HCT116 (cell line): Measurements from ENCODE around the gene SEBOX. TPM values are rescaled to one million over a fixed set of nuclear protein-coding genes. Genes with fewer than 3 reads are reported as not detected.

ENCODE experiments used
- ATAC-seq: fragments of 200-7000 bp; cut with Tn5 transposase; 2 replicates; pipeline ENCODE4 v1.9.1; 2020; ENCODE audit warnings: mild to moderate bottlenecking, moderate library complexity
- BruUV-seq: library from RNA; stranded (reverse); fragments of 400-500 nt; replicated peaks from 2 replicates; lab custom pipeline; 2021; lab: Mats Ljungman, UMichigan
- CTCF ChIA-PET: fragments of 300-600 bp; sonication (Branson Sonifier 250); formaldehyde crosslinking; loops from one replicate; lab custom pipeline; 2021; ENCODE audit warnings: antibody characterized with exemption; lab: Charles Lee
- POLR2A ChIA-PET: fragments of 300-600, 350-600 bp; sonication (Branson Sonifier 250); formaldehyde crosslinking; loops from one replicate; lab custom pipeline; 2021; ENCODE audit warnings: antibody characterized with exemption; lab: Charles Lee
- RAD21 ChIA-PET, 2 experiments: fragments of 300-600 bp; sonication (Branson Sonifier 250); formaldehyde crosslinking; loops; one replicate each; lab custom pipeline; 2023; ENCODE audit warnings: low total read pairs in 2 of 2; ENCODE audit not compliant: uncharacterized antibody in 2 of 2, unreplicated experiment in 2 of 2, low non-redundant PET in 1 of 2; lab: Charles Lee
- DNase-seq: peaks from one replicate; pipeline ENCODE4 v3.0.0-alpha.2; 2010; ENCODE audit warnings: low read depth, low spot score
- H2AFZ ChIP-seq: fragments of 200-600 bp; shearing (Covaris generic), sonication (generic); 2 replicates; pipeline ENCODE4 v1.6.1; 2017; ENCODE audit warnings: low read depth, mixed run types, mixed read lengths, antibody characterized with exemption, low read length; ENCODE audit not compliant: poor library complexity, severe bottlenecking
- H3K27ac ChIP-seq: 2 replicates; pipeline ENCODE4 v1.5.1; 2012; ENCODE audit warnings: low read depth, low read length
- H3K27me3 ChIP-seq: fragments of 200-600 bp; sonication (generic); 2 replicates; pipeline ENCODE4 v1.6.1; 2016; ENCODE audit warnings: mixed run types, low read length, mixed read lengths; ENCODE audit not compliant: insufficient read depth
- H3K36me3 ChIP-seq, 2 experiments: fragments of 200-500 bp in 1 of 2; fragments of 200-600 bp in 1 of 2; sonication (Bioruptor generic) in 1 of 2; sonication (generic) in 1 of 2; 2 replicates each; pipeline versions ENCODE4 v1.5.1 to v1.6.1; 2014 to 2016; ENCODE audit warnings: low read length in 2 of 2, inconsistent platforms in 1 of 2, mixed read lengths in 1 of 2, mixed run types in 1 of 2; ENCODE audit not compliant: insufficient read depth in 2 of 2, control insufficient read depth in 1 of 2
- H3K4me1 ChIP-seq, 2 experiments: fragments of 200-600 bp in 1 of 2; sonication (generic) in 1 of 2; 2 replicates each; pipeline versions ENCODE4 v1.5.1 to v1.6.1; 2012 to 2017; ENCODE audit warnings: low read length in 2 of 2, inconsistent platforms in 1 of 2, mild to moderate bottlenecking in 1 of 2, mixed read lengths in 1 of 2, mixed run types in 1 of 2, moderate library complexity in 1 of 2; ENCODE audit not compliant: insufficient read depth in 2 of 2, control insufficient read depth in 1 of 2
- H3K4me2 ChIP-seq: fragments of 200-600 bp; sonication (generic); 2 replicates; pipeline ENCODE4 v1.6.1; 2017; ENCODE audit warnings: mixed run types, low read length, mixed read lengths
- H3K4me3 ChIP-seq, 2 experiments: fragments of 200-600 bp in 1 of 2; sonication (generic) in 1 of 2; replicated peaks in 1 of 2; 2 replicates each; pipeline ENCODE4 v1.5.1; 2011 to 2016; ENCODE audit warnings: low read length in 2 of 2, control low read depth in 1 of 2, low read depth in 1 of 2, mild to moderate bottlenecking in 1 of 2, mixed read lengths in 1 of 2, mixed run types in 1 of 2
- H3K79me2 ChIP-seq: fragments of 200-600 bp; sonication (generic); 2 replicates; pipeline ENCODE4 v1.6.1; 2017; ENCODE audit warnings: mild to moderate bottlenecking, mixed run types, low read length, moderate library complexity, mixed read lengths; ENCODE audit not compliant: insufficient read depth
- H3K9ac ChIP-seq: fragments of 200-600 bp; sonication (generic); 2 replicates; pipeline ENCODE4 v1.6.1; 2016; ENCODE audit warnings: low read length, mixed read lengths
- H3K9me2 ChIP-seq: fragments of 200-600 bp; sonication (generic), shearing (Covaris generic); 2 replicates; pipeline ENCODE4 v1.6.1; 2017; ENCODE audit warnings: mixed run types, mild to moderate bottlenecking, moderate library complexity; ENCODE audit not compliant: insufficient read depth
- H3K9me3 ChIP-seq, 2 experiments: fragments of 200-500 bp in 1 of 2; fragments of 200-600 bp in 1 of 2; sonication (Bioruptor generic) in 1 of 2; sonication (generic) in 1 of 2; 2 replicates each; pipeline ENCODE4 v1.6.1; 2014 to 2017; ENCODE audit warnings: low read length in 2 of 2, mixed read lengths in 2 of 2, inconsistent platforms in 1 of 2, low read depth in 1 of 2, mild to moderate bottlenecking in 1 of 2, mixed run types in 1 of 2, moderate library complexity in 1 of 2; ENCODE audit not compliant: control insufficient read depth in 1 of 2, insufficient read depth in 1 of 2
- H4K20me1 ChIP-seq: fragments of 200-600 bp; sonication (generic), shearing (Covaris generic); 2 replicates; pipeline ENCODE4 v1.6.1; 2017; ENCODE audit warnings: mixed run types, mild to moderate bottlenecking, moderate library complexity; ENCODE audit not compliant: insufficient read depth
- EZH2 ChIP-seq: fragments of 200-600 bp; sonication (generic); IDR thresholded peaks from 2 replicates; pipeline ENCODE4 v1.6.1; 2017; ENCODE audit warnings: antibody characterized with exemption, mixed run types
- EZH2phosphoT487 ChIP-seq: fragments of 200-600 bp; IDR thresholded peaks from 2 replicates; pipeline ENCODE4 v1.6.1; 2018; ENCODE audit warnings: antibody characterized with exemption, borderline replicate concordance
- FOSL1 ChIP-seq: IDR thresholded peaks from 2 replicates; pipeline ENCODE4 v1.6.1; 2012; ENCODE audit warnings: low read depth
- JUND ChIP-seq: IDR thresholded peaks from 2 replicates; pipeline ENCODE4 v1.6.1; 2012
- POLR2A ChIP-seq: IDR thresholded peaks from 2 replicates; pipeline ENCODE4 v1.7.0; 2011; ENCODE audit warnings: borderline replicate concordance; ENCODE audit not compliant: insufficient read depth, insufficient read length; ENCODE audit errors: extremely low read depth
- POLR2AphosphoS5 ChIP-seq: IDR thresholded peaks from 2 replicates; pipeline ENCODE4 v1.6.1; 2011; ENCODE audit warnings: mild to moderate bottlenecking, low read depth, low read length, moderate library complexity
- RAD21 ChIP-seq: IDR thresholded peaks from 2 replicates; pipeline ENCODE4 v1.6.1; 2012; ENCODE audit warnings: low read depth, mild to moderate bottlenecking
- SIN3A ChIP-seq: IDR thresholded peaks from 2 replicates; pipeline ENCODE4 v1.6.1; 2012; ENCODE audit warnings: low read depth
- SRF ChIP-seq: IDR thresholded peaks from 2 replicates; pipeline ENCODE4 v1.6.1; 2012; ENCODE audit warnings: low read depth
- TCF7L2 ChIP-seq: IDR thresholded peaks from 2 replicates; pipeline ENCODE4 v1.7.0; 2011; ENCODE audit warnings: borderline replicate concordance, inconsistent platforms; ENCODE audit not compliant: insufficient read depth, insufficient read length; ENCODE audit errors: extremely low read depth
- YY1 ChIP-seq: IDR thresholded peaks from 2 replicates; pipeline ENCODE4 v1.6.1; 2011; ENCODE audit warnings: low read length, low read depth, moderate library complexity, mild to moderate bottlenecking; ENCODE audit not compliant: insufficient replicate concordance; ENCODE audit errors: extremely low read depth
- ZFX ChIP-seq: fragments of 450-650 bp; IDR thresholded peaks from 2 replicates; pipeline ENCODE4 v1.6.1; 2017
- ZNF274 ChIP-seq: fragments of 200-500 bp; sonication (Bioruptor generic); IDR thresholded peaks from 2 replicates; pipeline ENCODE4 v1.6.1; 2014; ENCODE audit warnings: mild to moderate bottlenecking, low read depth, low read length, inconsistent platforms
- intact Hi-C: fragments of 100-400 bp; cut with micrococcal nuclease; formaldehyde crosslinking; loops from 2 replicates; pipeline ENCODE4 v1.10.0; 2022
- total RNA-seq: library from RNA; stranded (reverse); gene quantifications from one replicate; pipeline ENCODE4 v1.2.1, GENCODE V29; 2021; ENCODE audit not compliant: unreplicated experiment
- TF ChIP-seq, protein P1 (sequence below): IDR thresholded peaks from 2 replicates; pipeline ENCODE4 v1.6.1; 2012; ENCODE audit warnings: low read depth
- TF ChIP-seq, protein P2 (sequence below), 3 experiments: fragments of 200-600 bp in 1 of 3; sonication (generic) in 1 of 3; IDR thresholded peaks in 2 of 3; conservative IDR thresholded peaks in 1 of 3; 2 replicates each; pipeline ENCODE4 v1.5.1; 2012 to 2017; ENCODE audit warnings: low read depth in 2 of 3, low read length in 2 of 3, antibody characterized with exemption in 1 of 3, borderline replicate concordance in 1 of 3, control low read depth in 1 of 3, mild to moderate bottlenecking in 1 of 3, mixed read lengths in 1 of 3, mixed run types in 1 of 3, moderate library complexity in 1 of 3; ENCODE audit not compliant: insufficient read depth in 1 of 3
- TF ChIP-seq, protein P3 (sequence below): IDR thresholded peaks from 2 replicates; pipeline ENCODE4 v1.6.1; 2012
- TF ChIP-seq, protein P4 (sequence below): IDR thresholded peaks from 2 replicates; pipeline ENCODE4 v1.6.1; 2011; ENCODE audit warnings: mild to moderate bottlenecking, low read length, moderate library complexity; ENCODE audit not compliant: insufficient replicate concordance; ENCODE audit errors: extremely low read depth
- TF ChIP-seq, protein P5 (sequence below): IDR thresholded peaks from 2 replicates; pipeline ENCODE4 v1.6.1; 2012

The SEBOX gene
- total RNA-seq, 1 experiment from 2014 or later, result not detected

DNA sequence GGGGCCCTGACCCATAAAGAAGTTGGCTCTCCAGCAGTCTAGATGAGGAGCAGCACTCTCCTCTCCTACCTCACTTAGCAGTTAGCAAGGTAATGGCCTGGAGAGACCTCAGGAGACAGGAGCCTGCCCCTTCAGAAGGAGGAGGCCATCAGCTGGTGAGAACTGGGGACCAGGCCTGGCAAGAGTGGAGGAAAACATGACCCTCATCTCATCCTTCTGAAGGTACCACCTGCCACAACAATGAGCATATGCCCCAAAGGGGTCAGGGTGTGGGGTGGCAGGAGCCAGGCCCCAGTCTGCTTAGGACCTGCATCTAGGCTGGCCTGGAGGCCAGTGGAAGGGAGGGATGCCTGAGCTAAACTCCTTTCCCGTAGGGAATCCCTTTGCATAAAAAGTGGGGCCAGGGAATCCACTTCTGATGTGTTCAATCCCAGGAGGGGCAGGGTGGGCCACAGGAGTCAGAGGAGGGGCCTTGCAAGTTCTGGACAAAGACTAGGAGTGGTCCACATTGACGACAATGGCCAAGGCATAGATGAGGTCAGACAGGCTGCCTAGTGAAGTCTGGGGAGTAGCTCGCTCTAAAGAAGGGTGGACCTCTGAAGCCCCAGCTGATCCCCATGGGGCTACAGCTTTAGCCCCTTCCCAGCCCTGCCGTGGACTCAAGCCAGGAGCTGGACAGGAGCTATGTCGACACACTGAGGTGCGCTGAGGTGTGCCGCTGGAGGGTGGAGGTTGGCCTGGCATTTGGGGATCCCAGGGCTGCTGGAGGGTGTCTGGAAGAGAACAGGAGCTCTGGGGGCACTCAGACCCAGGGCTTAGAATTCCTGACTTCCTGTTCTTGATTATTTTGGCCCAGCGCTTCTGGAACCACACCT, 986 bp downstream of the SEBOX start:
- no peak overlapping the region for H3K27ac ChIP-seq
- intact Hi-C loops, result no loop called here
- H3K36me3 ChIP-seq, result peaks cover 15 to 18% of the 10 kb centered on the region in 2 experiments; a peak in 3 of 4 replicates
- peaks cover 3% of the 10 kb centered on the region; the same call in 1 of the 2 replicates for H3K79me2 ChIP-seq
- POLR2A ChIA-PET, result no interaction called here
- no peak overlapping the region for H2AFZ ChIP-seq
- peaks cover 0 to under 1% of the 10 kb centered on the region in 2 experiments; a peak in 1 of 4 replicates for H3K4me1 ChIP-seq
- ATAC-seq (no peak), DNase-seq (no peak)
- no TSS peak for BruUV-seq
- H3K4me3 ChIP-seq, result no peak overlapping the region
- no peak overlapping the region for H3K9ac ChIP-seq
- no peak overlapping the region for H3K4me2 ChIP-seq
- CTCF ChIA-PET, result no interaction called here
- RAD21 ChIA-PET, result no interaction called here
- no peaks in the 10 kb centered on the region for H3K27me3 ChIP-seq
- no peaks in the 10 kb centered on the region for H3K9me2 ChIP-seq
- H3K9me3 ChIP-seq, result no peaks in the 10 kb centered on the region
- H4K20me1 ChIP-seq, result no peaks in the 10 kb centered on the region
- TF ChIP-seq JUND (no peak), RAD21 (no peak), EZH2phosphoT487 (no peak), YY1 (no peak), POLR2AphosphoS5 (no peak), TCF7L2 (no peak), EZH2 (no peak), SIN3A (no peak), POLR2A (no peak), FOSL1 (no peak), ZNF274 (no peak), SRF (no peak), ZFX (no peak)
- TF ChIP-seq, protein P1, sequence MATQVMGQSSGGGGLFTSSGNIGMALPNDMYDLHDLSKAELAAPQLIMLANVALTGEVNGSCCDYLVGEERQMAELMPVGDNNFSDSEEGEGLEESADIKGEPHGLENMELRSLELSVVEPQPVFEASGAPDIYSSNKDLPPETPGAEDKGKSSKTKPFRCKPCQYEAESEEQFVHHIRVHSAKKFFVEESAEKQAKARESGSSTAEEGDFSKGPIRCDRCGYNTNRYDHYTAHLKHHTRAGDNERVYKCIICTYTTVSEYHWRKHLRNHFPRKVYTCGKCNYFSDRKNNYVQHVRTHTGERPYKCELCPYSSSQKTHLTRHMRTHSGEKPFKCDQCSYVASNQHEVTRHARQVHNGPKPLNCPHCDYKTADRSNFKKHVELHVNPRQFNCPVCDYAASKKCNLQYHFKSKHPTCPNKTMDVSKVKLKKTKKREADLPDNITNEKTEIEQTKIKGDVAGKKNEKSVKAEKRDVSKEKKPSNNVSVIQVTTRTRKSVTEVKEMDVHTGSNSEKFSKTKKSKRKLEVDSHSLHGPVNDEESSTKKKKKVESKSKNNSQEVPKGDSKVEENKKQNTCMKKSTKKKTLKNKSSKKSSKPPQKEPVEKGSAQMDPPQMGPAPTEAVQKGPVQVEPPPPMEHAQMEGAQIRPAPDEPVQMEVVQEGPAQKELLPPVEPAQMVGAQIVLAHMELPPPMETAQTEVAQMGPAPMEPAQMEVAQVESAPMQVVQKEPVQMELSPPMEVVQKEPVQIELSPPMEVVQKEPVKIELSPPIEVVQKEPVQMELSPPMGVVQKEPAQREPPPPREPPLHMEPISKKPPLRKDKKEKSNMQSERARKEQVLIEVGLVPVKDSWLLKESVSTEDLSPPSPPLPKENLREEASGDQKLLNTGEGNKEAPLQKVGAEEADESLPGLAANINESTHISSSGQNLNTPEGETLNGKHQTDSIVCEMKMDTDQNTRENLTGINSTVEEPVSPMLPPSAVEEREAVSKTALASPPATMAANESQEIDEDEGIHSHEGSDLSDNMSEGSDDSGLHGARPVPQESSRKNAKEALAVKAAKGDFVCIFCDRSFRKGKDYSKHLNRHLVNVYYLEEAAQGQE, result no peak
- TF ChIP-seq, protein P2, sequence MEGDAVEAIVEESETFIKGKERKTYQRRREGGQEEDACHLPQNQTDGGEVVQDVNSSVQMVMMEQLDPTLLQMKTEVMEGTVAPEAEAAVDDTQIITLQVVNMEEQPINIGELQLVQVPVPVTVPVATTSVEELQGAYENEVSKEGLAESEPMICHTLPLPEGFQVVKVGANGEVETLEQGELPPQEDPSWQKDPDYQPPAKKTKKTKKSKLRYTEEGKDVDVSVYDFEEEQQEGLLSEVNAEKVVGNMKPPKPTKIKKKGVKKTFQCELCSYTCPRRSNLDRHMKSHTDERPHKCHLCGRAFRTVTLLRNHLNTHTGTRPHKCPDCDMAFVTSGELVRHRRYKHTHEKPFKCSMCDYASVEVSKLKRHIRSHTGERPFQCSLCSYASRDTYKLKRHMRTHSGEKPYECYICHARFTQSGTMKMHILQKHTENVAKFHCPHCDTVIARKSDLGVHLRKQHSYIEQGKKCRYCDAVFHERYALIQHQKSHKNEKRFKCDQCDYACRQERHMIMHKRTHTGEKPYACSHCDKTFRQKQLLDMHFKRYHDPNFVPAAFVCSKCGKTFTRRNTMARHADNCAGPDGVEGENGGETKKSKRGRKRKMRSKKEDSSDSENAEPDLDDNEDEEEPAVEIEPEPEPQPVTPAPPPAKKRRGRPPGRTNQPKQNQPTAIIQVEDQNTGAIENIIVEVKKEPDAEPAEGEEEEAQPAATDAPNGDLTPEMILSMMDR (IDR thresholded peaks at IDR 0.05 in 2 of 3, conservative IDR thresholded peaks at IDR 0.05 in 1 of 3; ENCODE audit: borderline replicate concordance in 1 of 3, insufficient read depth in 1 of 3, low read depth in 2 of 3, low read length in 2 of 3), result no peak
- TF ChIP-seq, protein P3, sequence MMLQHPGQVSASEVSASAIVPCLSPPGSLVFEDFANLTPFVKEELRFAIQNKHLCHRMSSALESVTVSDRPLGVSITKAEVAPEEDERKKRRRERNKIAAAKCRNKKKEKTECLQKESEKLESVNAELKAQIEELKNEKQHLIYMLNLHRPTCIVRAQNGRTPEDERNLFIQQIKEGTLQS, result no peak
- TF ChIP-seq, protein P4, sequence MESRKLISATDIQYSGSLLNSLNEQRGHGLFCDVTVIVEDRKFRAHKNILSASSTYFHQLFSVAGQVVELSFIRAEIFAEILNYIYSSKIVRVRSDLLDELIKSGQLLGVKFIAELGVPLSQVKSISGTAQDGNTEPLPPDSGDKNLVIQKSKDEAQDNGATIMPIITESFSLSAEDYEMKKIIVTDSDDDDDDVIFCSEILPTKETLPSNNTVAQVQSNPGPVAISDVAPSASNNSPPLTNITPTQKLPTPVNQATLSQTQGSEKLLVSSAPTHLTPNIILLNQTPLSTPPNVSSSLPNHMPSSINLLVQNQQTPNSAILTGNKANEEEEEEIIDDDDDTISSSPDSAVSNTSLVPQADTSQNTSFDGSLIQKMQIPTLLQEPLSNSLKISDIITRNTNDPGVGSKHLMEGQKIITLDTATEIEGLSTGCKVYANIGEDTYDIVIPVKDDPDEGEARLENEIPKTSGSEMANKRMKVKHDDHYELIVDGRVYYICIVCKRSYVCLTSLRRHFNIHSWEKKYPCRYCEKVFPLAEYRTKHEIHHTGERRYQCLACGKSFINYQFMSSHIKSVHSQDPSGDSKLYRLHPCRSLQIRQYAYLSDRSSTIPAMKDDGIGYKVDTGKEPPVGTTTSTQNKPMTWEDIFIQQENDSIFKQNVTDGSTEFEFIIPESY, result no peak
- TF ChIP-seq, protein P5, sequence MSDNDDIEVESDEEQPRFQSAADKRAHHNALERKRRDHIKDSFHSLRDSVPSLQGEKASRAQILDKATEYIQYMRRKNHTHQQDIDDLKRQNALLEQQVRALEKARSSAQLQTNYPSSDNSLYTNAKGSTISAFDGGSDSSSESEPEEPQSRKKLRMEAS, result no peak
